Spleen (tissue), 11 donors: Measurements from ENCODE around the gene OBSL1. TPM values are rescaled to one million over a fixed set of nuclear protein-coding genes. Genes with fewer than 3 reads are reported as not detected.
A peak's percentile ranks its signal among the peaks of the same experiment; 100 is the strongest.

Experiments used
- DNase-seq: peaks from one replicate; pipeline ENCODE4 v3.0.0-alpha.2; 2020
- H3K27ac ChIP-seq, 8 donors: fragments of 200-600 bp; sonication (generic) in 7 of 8; 1 replicate in 4 of 8; 2 replicates in 4 of 8; pipeline versions ENCODE4 v1.5.0 to v1.8.0; 2016 to 2021; ENCODE audit warnings: inconsistent platforms in 4 of 8, mild to moderate bottlenecking in 4 of 8, moderate library complexity in 1 of 8
- H3K27me3 ChIP-seq, 7 donors: fragments of 200-600 bp; sonication (generic) in 6 of 7; replicated peaks in 1 of 7; 1 replicate in 4 of 7; 2 replicates in 3 of 7; pipeline versions ENCODE4 v1.5.0 to v1.8.0; 2016 to 2021; ENCODE audit warnings: inconsistent platforms in 3 of 7, mild to moderate bottlenecking in 1 of 7
- H3K36me3 ChIP-seq, 6 donors: fragments of 200-600 bp; sonication (generic) in 5 of 6; 1 replicate in 4 of 6; 2 replicates in 2 of 6; pipeline versions ENCODE4 v1.5.0 to v1.8.0; 2016 to 2021; ENCODE audit warnings: inconsistent platforms in 2 of 6
- H3K4me1 ChIP-seq, 6 donors: fragments of 200-600 bp; sonication (generic) in 5 of 6; 1 replicate in 3 of 6; 2 replicates in 3 of 6; pipeline versions ENCODE4 v1.5.0 to v1.8.0; 2016 to 2021; ENCODE audit warnings: inconsistent platforms in 3 of 6
- H3K4me3 ChIP-seq, 8 donors: fragments of 200-600 bp; sonication (generic) in 7 of 8; 1 replicate in 4 of 8; 2 replicates in 4 of 8; pipeline versions ENCODE4 v1.5.0 to v1.8.0; 2016 to 2021; ENCODE audit warnings: inconsistent platforms in 4 of 8, mild to moderate bottlenecking in 4 of 8, moderate library complexity in 2 of 8
- H3K9me3 ChIP-seq, 8 donors: fragments of 200-600 bp; sonication (generic) in 7 of 8; 1 replicate in 4 of 8; 2 replicates in 4 of 8; pipeline versions ENCODE4 v1.5.0 to v1.8.0; 2016 to 2021; ENCODE audit warnings: inconsistent platforms in 4 of 8
- CTCF ChIP-seq, 11 experiments: fragments of 200-600 bp in 7 of 11; fragments of 450-650 bp in 4 of 11; sonication (generic) in 4 of 11; IDR thresholded peaks in 8 of 11; conservative IDR thresholded peaks in 3 of 11; 1 replicate in 7 of 11; 2 replicates in 4 of 11; pipeline versions ENCODE4 v1.4.0 to v1.8.0; 2016 to 2021; ENCODE audit warnings: antibody characterized with exemption in 11 of 11, inconsistent platforms in 4 of 11, mild to moderate bottlenecking in 1 of 11
- POLR2A ChIP-seq, 3 donors: fragments of 450-650 bp; IDR thresholded peaks; one replicate each; pipeline ENCODE4 v1.5.1; 2017; ENCODE audit warnings: antibody characterized with exemption in 3 of 3, mild to moderate bottlenecking in 1 of 3
- POLR2AphosphoS5 ChIP-seq, 3 donors: sonication (generic); formaldehyde crosslinking; IDR thresholded peaks; one replicate each; pipeline ENCODE4 v1.5.1; 2017; ENCODE audit warnings: antibody characterized with exemption in 3 of 3
- WGBS, 5 donors: extraction: QIAGEN DNeasy Blood & Tissue Kit in 3 of 5; methylation state at CpG; one replicate each; pipeline versions ENCODE4 v1.1.5 to v1.1.7; 2013 to 2018; 5-methylcytosine and 5-hydroxymethylcytosine counted together
- intact Hi-C: fragments of 100-400 bp; cut with DNase I; formaldehyde crosslinking; loops from one replicate; pipeline ENCODE4 v1.15.0; 2023; ENCODE audit warnings: low total_unique reads
- polyA plus RNA-seq, 3 donors: library from polyadenylated mRNA; stranded (reverse); fragments of 200-250 nt; gene quantifications; one replicate each; pipeline ENCODE4 v1.2.1, GENCODE V29; 2013
- total RNA-seq, 7 donors: library from RNA; depleted of rRNA in 3 of 7; stranded (reverse); fragments of >200 nt in 3 of 7; fragmentation: NEBNext Ultra II Directional in 4 of 7; extraction: Animal tissue kit (Norgen Biotek cat#: 25700) in 4 of 7; gene quantifications; one replicate each; pipeline versions ENCODE4 v1.1.0 to v1.2.1, GENCODE V29; 2016 to 2021
- donor health status: healthy with polysubstance abuse.
- donor health status: DM: no; HTN: no; CAD: no; lungs with moderate emphysema.
- donor health status: DM: no; HTN: no; CAD: no.
- donor health status: Bipolar disorder and iron deficiency.
- donor health status: healthy.
- donor health status: DM: no; HTN: no; CAD: no.
- donor health status: DM: yes; HTN: yes; CAD: no.

The OBSL1 gene
- total and polyA plus RNA-seq, 10 donors: 15.9 to 51.6 (median 31.0) TPM

GRCh38 chr2:219526320-219527075, 44.8 kb downstream of the OBSL1 start:
- H3K4me3 ChIP-seq: no peak overlapping the region
- no peak overlapping the region for H3K27ac ChIP-seq
- intact Hi-C loops: no loop called here
- H3K9me3 ChIP-seq: no peaks in the 10 kb centered on the region
- 38 to 50% (median 49%) methylated on average over 10 to 11 of the region's 11 CpGs for WGBS, 5 donors
- H3K27me3 ChIP-seq: peaks cover 11 to 100% (median 81%) of the 10 kb centered on the region in 7 donors
- peaks cover 6 to 27% (median 19%) of the 10 kb centered on the region in 6 donors for H3K4me1 ChIP-seq
- TF ChIP-seq POLR2AphosphoS5 (IDR thresholded peaks at IDR 0.05): no peak
- TF ChIP-seq POLR2A (IDR thresholded peaks at IDR 0.05): no peak
- TF ChIP-seq CTCF (IDR thresholded peaks at IDR 0.05 in 8 of 11, conservative IDR thresholded peaks at IDR 0.05 in 3 of 11): no peak
- DNase-seq: peak; percentile 72
- H3K36me3 ChIP-seq: no peaks in the 10 kb centered on the region

GRCh38 chr2:219525533-219526232, 45.7 kb downstream of the OBSL1 start:
- Histone ChIP-seq H3K27ac (no peak overlapping the region), H3K4me3 (no peak overlapping the region), H3K9me3 (no peaks in the 10 kb centered on the region), H3K36me3 (no peaks in the 10 kb centered on the region), H3K4me1 (peaks cover 6 to 35% (median 22%) of the 10 kb centered on the region in 6 donors), H3K27me3 (peaks cover 11 to 100% (median 82%) of the 10 kb centered on the region in 7 donors)
- intact Hi-C loops: no loop called here
- WGBS, 5 donors: 39 to 52% (median 46%) methylated on average over 9 of the region's 9 CpGs
- no peak for DNase-seq
- TF ChIP-seq CTCF (IDR thresholded peaks at IDR 0.05 in 8 of 11, conservative IDR thresholded peaks at IDR 0.05 in 3 of 11): no peak
- no peak for TF ChIP-seq POLR2AphosphoS5 (IDR thresholded peaks at IDR 0.05)
- TF ChIP-seq POLR2A (IDR thresholded peaks at IDR 0.05): no peak

- Histone ChIP-seq H3K4me3 (no peak overlapping the region), H3K4me1 (peaks cover 6 to 28% (median 17%) of the 10 kb centered on the region in 6 donors), H3K9me3 (no peaks in the 10 kb centered on the region), H3K27ac (no peak overlapping the region), H3K27me3 (peaks cover 9 to 100% (median 83%) of the 10 kb centered on the region in 7 donors), H3K36me3 (no peaks in the 10 kb centered on the region)
- WGBS, 5 donors: 70 to 96% (median 90%) methylated on average over 1 to 2 of the region's 2 CpGs
- TF ChIP-seq CTCF (IDR thresholded peaks at IDR 0.05 in 8 of 11, conservative IDR thresholded peaks at IDR 0.05 in 3 of 11) (no peak), POLR2AphosphoS5 (IDR thresholded peaks at IDR 0.05) (no peak), POLR2A (IDR thresholded peaks at IDR 0.05) (no peak)
- intact Hi-C loops: no loop called here
- no peak for DNase-seq
Observed at GRCh38 chr2:219524817-219525216, 46.5 kb downstream of the OBSL1 start.
